OCI-LY1 (cell line): ENCODE results near the gene FCN3.

Source experiments
- CTCF ChIP-seq: fragments of 200-600 bp; sonication (generic), shearing (Covaris generic); IDR thresholded peaks from 2 replicates; pipeline ENCODE4 v1.5.1; 2017; ENCODE audit warnings: mild to moderate bottlenecking, antibody characterized with exemption, low read length, moderate library complexity, mixed read lengths
- EZH2 ChIP-seq: fragments of 200-600 bp; sonication (generic), shearing (Covaris generic); IDR thresholded peaks from 2 replicates; pipeline ENCODE4 v1.8.0; 2017; ENCODE audit warnings: borderline replicate concordance, mixed run types, mild to moderate bottlenecking, antibody characterized with exemption, low read length, moderate library complexity, mixed read lengths

- TF ChIP-seq CTCF (no peak), EZH2 (no peak)
These were observed 42.7 kb downstream of the FCN3 start for GRCh38 chr1:27331922-27332321.
